OCI-M1 (cell line): Measurements from ENCODE around the gene GRB14.
"Not testable (repeated sequence)": the region's sequence is repeated elsewhere in the genome, so short reads cannot be mapped to it uniquely, and the experiment has no call there.

Experiments
- DNase-seq: peaks from one replicate; lab custom pipeline; 2025; lab: John Stamatoyannopoulos, UW

The GRB14 gene

DNA sequence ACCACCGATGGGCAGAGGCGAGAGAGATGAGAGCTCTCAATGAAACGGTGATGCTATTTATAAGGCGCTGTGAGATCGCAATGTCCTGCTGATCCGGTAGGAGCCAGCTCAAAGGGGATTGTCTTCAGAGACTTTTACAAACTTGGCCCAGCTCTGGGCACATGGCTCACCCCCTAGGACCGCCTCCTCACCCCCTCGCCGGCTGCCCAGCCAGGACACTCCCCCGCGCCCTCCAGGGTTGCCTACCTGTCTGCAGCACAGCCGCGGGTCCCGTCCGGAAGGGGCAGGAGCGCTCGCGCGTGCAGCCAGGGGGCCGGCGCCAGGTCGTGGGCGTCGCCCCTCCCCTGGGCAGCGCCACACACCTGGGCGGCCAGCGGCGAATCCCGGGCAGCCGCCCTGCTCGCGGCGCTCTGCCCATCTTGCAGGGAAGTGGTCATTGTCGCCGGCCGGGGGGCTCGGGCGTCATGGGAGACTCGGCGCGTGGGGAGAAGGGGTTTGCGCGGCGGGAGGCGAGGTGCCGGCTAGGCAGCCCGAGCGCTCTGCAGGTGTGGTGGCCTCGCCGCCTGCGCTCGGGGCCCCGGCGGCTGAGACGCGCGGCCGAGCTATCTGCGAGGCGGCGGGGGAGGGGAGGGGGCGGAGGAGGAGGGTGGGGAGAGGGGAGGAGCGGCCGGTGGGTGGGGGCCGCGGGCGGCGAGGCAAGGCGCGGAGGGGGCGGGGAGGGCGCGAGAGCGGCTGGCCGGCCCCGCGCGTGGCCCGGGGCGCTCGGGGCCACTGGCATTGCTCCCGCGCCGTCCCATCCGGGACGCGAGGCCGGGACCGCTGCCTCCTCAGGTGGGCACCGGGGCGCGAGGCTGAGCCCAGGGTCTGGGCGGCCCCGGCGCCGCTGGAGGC lies at the start of gene GRB14:
Gene GRB14, minus strand, starts transcription at position 610 of the 891 bp plus-strand sequence. Its CDS starts 173 bp downstream, at position 437.
- DNase-seq = no peak

DNA sequence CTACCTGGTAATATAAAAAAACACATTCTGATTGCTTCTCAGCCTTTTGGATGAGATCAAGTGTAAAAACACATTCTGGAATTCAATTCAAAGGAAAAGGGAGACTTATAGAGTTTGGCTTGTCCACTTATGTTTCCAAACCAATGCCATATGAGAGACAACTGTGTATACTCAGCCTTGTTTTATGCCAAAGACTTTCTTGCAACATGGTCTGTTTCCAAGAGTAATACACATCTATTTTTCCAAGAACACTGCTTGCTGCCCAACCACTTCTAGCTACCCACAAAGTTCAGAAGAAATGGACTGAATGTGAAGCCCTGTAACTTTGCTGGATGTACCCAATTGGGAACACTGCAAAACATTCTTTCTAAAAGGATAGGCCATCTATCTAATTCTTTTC lies 48.0 kb upstream of the GRB14 start:
- DNase-seq = no peak

DNA sequence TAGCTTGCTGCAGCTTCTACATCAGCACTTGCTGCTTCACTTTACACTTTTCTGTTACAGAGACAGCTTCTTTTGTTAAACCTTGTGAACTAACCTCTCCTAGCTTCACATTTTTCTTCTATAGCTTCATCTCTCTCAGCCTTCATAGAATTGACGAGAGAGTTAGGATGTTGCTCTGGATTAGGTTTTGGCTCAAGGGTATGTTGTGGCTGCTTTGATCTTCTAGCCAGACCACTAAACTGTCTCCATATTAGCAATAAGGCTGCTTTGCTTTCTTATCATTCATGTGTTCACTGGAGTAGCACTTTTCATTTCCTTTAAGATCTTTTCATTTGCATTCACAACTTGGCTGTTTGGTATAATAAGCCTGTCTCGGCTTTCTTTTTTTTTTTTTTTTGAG lies 46.3 kb upstream of the GRB14 start:
- DNase-seq = no peak

DNA sequence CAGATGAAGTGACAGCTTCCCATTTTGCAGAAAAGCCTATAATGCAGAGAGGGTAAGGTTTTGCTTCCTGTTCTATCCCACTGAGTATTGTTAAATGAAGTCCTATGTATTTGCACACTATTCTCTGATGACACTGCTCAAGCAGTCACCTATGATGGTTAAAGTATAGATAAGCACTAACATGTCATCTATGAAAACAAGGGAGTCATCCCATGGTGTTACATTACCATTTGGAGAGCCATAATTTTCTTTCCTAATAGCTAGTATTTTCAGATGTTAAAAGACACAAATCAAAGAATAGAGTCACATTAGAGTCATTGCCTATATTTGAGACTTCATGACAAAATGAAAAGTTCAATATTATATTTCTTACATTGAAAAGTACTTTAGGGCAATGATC lies 42.8 kb upstream of the GRB14 start:
- no peak for DNase-seq

DNA sequence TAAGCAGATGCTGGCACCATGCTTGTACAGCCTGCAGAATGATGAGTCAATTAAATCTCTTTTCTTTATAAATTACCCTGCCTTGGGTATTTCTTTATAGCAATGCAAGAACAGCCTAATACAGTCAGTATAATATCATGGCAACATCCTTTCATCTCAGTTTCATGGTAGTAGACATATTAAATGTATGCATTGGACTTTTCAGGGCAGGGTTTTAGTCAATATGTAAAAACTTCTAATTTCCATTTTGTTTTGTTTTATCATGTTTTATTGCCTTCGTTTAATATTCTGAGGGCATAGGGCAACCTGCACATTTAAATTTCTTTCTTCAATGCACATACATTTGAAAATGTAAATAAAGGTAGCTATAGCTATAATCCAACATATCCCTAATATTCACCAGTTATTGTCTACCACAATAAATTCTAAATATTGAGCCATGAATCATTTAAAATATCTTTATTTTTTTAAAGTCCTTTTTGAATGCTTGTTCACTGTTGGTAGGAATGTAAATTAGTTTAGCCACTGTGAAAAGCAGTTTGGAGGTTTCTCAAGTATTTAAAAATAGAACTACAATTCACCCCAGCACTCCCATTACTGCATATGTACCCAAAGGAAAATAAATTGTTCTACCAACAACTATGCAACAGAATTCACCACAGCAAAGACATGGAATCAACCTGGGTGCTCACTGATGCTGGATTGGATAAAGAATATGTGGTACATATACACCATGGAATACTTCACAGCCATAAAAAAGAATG lies 41.8 kb upstream of the GRB14 start:
- no peak for DNase-seq

DNA sequence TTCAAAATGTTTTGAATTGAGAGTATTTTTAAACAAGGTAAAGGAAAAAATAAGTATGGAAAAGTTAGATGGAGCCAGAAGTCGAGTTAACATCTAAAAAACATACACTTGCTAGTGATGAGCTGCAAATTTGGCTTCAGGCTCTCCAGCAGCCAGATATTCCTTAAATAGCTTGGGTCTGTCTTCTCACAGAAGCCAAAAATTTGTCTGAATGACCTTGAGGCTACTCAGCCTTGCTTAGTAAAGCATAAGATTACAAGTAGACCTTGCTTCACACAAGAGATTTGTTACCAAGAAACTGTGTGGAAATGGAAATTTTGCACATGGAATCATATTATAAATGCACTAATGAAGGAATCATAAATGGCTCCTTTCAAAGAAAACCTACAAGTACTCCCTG lies 40.8 kb upstream of the GRB14 start:
- DNase-seq = no peak

DNA sequence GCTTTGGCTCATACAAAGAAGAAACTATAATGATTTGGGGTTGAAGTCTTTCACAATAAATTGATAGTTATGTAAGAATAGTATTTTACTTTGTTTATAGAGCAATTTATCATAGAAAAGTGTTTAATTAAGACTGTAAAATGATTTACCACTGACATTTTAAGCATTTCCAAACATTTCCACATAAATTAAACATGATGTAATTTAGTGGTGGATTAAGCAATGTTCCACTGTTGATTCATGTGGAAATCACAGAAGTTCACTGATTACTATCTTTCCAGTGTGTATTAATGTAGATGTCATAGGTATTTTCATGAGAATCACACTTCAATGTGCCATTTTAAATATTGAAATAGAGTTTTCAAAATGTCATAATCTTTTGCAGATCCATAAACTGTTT lies 40.1 kb upstream of the GRB14 start:
- peak; percentile 22 for DNase-seq

DNA sequence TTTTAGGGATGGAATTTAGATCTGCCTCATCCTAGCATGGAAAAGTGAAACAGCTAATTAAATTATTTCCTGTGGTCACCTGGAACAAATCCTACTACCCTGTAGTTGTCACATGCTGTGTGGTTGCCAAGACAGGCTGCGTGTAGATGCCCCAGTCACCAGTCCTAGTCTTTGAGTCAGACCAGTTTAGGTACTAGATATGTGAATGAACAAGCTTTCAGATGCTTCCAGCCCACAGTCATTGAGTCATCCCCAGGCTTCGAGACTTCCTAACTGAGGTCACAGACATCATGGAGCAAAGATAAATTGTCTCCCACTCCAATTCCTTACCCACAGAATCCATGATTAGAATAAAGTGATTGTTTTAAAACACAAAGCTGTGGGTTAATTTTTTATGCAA lies 35.8 kb upstream of the GRB14 start:
- no peak for DNase-seq

DNA sequence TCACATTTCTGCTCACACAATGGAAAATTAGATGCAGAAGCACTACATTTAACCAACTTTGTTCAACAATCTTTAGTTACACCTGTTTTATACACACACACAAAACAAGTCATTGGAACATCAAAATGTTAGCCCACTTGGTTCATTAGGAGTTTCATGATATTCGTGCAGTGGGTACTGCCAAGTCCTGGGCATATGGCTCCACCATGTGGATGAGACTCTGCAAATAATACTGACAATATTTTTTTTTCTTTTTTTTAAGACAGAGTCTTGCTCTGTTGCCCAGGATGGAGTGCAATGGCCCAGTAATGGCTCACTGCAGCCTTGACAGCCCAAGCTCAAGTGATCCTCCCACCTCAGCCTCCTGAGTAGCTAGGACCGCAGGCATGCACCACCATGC lies 34.5 kb upstream of the GRB14 start:
- no peak for DNase-seq

DNA sequence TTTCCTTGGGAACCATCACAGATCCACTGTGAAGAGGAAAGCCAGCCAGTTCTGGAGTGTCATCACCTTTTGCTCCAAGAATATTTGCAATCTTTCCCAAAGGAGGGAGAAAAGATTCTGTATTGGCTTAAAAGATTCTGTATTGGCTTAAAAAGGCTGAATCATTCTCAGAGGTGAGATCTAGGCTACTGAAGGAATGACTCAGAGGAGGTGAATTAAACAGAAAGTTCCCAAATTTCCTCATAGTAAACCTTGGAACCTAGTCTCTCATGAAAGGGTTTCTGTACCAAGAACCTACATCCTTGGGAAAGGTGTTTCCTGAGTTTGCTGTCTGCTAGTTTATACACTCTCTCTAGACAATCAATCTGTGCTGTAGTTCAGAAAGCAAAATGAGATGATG lies 34.1 kb upstream of the GRB14 start:
- DNase-seq = no peak

DNA sequence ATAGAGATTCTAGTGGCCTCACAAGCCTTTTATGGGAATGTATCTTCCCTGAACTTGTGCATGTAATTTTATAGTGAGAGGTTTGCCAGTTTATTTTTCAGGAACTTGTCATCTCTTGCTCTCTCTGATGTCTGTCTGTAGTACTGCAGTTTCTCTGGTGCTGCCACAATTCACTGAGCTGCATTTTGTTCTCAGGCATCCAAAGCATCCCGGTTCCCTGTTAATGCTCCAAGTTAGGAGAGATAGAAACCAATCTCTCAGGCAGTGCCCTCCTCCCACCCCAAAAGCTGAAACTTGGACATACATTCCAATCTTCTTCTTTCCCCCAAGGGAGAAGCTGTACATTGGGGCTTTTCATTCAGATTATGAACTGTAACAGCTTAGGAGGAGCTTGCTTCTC lies 30.1 kb upstream of the GRB14 start:
- no peak for DNase-seq

DNA sequence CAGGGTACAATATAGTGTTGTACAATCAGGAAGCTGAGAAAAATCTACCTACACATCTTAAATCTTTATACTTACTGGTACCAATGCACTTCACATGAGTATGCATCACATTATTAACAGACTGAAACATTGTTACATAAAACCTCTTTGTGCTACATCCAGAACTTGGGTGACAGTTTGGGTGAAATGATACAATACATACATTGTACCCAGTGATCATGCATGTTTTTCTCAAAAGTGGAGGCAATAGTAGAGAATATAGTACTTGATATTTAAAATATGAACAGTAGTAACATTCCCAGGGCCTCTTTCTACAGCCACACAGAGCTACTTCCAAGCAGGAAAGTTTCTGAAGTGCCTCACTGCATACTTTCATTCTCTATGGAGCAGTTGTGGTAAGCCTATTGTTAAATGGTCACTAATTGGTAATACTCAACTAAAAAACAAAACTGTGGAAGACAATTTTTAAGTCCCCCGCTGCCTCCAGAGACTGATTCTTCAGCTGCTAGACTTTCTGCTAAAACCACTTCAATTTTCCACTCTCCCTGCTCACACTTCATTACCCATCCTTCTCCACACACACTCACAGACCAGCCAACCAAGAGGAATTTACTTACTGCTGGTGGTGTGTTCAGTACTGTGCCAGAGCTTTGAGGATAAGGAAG lies 22.9 kb upstream of the GRB14 start:
- no peak for DNase-seq

DNA sequence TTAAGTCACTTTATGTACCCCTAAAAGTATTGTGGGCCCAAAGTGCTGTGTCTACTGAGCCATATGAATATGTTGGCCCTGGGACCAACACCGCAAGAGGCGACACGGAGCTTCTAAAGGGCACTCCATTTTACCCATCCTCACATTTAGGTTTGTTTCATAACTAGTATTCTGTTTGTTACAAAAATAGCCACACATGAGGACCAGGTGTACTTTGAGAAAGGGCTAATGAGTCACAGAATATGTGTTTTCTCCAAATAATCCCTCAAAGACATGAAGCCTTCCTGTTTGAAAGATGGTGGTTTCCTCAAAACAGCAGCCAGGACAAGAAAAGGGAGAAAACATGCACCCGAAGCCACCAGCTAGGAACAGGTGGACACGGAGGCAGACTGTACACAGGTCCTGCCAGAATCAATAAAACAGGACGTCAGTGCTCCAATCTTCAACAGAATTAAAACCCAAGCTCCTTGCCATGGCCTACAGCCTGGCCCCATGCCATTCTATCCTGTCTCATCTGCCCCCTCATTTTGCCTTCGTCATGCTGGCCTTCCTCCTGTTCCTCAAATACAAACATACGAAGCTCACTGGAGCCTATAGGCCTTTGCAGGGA lies 21.8 kb upstream of the GRB14 start:
- DNase-seq = no peak

DNA sequence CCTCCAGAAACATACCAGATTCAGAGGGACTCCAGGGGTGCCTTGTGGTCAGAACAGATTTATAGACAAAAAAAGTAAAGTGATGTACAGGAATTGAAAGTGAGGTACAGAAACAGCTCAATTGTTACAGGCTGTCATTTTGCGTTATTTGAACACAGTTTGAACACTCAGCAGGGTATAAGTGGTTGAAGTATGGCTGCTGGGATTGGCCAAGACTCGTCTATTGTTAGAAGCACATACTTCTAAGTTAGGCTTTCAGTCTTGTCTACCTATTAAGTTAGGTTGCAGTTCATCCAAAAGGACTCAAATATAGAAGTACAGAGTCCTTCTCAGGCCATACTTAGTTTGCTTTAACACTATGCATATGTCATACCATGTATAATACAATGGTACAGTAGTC lies 21.0 kb upstream of the GRB14 start:
- DNase-seq = no peak

DNA sequence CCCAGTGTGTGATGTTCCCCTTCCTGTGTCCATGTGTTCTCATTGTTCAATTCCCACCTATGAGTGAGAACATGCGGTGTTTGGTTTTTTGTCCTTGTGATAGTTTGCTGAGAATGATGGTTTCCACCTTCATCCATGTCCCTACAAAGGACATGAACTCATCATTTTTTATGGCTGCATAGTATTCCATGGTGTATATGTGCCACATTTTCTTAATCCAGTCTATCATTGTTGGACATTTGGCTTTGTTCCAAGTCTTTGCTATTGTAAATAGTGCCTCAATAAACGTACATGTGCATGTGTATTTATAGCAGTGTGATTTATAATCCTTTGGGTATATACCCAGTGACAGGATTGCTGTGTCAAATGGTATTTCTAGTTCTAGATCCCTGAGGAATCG lies 7.0 kb upstream of the GRB14 start:
- not testable (repeated sequence) for DNase-seq

DNA sequence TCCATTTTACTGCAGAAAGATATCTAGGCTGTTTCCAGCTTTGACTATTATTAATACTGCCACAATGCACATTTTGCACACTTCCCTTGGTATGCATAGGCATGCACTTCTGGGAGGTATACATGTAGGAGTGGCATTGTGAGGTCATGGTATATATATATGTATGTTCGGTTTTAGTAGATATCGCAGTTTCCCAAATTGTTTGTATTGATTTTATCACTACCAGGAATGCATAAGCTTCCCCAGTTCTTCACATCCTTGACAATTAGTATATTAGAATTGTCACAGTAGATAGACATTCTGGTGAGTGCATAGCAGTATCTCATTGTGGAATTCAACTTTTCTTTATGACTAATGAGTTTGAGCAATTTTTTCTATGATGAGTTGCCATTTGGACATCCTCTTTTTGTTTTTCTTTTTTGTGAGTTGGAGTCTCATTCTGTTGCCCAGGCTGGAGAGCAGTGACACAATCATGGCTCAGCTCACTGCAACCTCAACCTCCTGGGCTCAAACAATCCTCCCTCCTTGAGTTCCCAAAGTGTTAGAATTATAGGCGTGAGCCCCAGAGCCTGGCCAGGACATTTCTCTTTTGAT lies 4.2 kb upstream of the GRB14 start:
- peak; percentile 11 for DNase-seq

DNA sequence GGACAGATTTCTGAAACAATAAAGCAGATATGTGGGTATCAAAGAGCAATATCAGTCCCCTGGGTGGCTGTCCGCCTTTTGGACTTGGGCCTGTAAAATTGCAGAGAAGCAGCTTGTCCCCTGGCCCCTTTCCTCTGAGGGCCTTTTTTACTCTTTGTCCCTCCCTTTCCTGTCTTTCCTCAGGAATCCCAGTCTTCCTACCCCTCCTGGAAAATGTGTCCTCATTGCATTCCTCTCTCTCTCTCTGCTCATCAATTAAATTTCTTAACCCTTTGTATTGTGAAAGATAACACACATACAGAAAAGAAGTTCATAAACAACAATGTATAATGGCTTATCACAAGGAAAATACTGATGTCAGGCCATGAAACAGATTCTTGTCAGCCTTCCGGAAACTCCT lies 3.0 kb upstream of the GRB14 start:
- DNase-seq = peak; percentile 34

DNA sequence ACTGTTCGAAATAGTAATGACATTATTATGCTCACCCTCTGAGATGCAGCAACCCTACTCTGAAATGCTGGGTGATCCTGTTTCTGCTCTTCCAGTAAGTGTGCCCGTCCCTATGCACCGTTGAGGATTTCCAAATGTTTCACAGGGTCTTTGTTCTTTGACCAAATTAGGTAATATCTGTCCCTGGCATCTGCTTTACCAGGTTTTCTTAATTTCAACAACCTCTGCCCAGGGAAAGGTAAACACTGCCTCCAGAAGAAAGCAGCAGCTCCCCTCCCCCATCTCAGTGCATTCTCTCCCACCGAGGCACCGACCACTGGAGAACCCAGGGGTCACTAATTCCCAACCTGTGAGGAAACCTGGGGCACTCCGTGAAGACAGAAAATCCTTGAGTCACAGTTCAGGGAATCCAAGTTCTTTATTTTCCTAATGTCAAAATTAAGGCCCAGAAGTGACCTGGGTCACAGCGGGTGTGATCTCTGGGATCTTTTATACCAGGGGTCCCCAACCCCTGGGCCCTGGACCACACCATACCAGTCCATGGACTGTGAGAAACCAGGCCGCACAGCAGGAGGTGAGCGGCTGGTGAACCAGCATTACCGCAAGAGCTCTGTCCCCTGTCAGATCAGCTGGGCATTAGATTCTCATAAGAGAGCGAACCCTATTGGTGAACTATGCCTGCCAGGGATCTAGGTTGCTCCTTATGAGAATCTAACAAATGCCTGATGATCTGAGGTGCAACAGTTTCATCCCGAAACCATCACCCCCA lies 1.2 kb upstream of the GRB14 start:
- DNase-seq = no peak

DNA sequence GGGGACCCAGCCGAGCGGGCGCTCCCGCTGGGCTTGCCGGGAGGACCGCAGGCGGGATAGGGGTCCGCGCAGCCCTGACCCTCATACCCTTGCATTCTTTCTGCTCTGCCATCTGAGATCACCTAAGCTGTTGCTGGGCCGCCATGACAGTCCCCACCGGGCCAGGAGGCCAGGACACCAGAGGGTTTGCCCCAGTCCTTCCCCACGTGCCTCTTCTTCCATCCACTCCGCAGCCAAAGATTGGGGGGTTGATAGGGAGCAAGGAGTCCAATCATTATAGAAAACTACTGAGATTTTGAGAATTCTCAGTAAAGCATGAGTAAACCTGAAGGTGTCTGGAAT lies 453 bp upstream of the GRB14 start:
- no peak for DNase-seq

DNA sequence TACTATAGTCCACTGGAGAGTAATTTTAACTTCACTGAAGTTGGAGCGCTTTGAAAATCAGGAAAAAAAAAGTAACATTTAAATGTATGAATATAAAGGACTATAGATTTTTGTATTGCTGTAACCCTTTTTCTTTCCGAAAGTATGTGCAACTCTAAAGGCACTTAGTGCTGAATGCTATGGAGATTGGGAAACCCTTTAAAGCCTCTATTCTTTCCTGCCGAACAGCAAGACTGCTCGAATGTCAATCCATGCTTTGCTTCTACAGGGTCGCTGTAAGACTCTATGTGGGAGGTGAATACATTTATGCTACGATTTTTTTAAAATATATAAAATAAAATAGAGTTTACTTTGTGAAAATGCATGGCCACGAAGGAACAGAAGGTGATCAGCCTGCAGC lies 825 bp downstream of the GRB14 start:
- no peak for DNase-seq

DNA sequence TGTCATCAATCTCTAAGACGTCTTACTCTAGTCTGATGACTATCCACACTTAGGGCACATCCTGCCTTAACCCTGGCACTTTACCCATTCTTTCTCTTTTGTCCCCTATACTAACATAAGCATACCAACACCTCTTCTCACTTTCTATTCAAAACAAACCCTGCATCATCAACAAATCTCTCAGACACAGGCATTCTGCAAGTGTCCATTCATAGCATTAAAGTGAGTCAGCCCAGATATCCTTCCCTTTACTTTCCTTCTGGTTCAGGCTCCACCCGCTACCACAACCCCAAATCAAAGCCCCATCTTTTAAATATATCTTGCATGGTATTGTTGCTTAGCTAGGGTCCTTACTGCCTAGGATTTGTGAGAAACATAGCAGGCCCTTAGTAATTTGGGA lies 3.8 kb downstream of the GRB14 start:
- no peak for DNase-seq
